HepG2 (cell line): ENCODE data around the gene ONECUT1. TPM values are rescaled to one million over a fixed set of nuclear protein-coding genes. Genes with fewer than 3 reads are reported as not detected.

ENCODE experiments used
- ATAC-seq: fragments of 200-7000 bp; cut with Tn5 transposase; 3 replicates; pipeline ENCODE4 v1.9.1; 2020; ENCODE audit warnings: mild to moderate bottlenecking, moderate library complexity
- BruUV-seq: library from RNA; stranded (reverse); fragments of 400-500 nt; replicated peaks from 2 replicates; lab custom pipeline; 2021; lab: Mats Ljungman, UMichigan
- CTCF ChIA-PET: fragments of 300-600 bp; formaldehyde crosslinking; extraction: SDS; loops from one replicate; lab custom pipeline; 2021; ENCODE audit warnings: low total read pairs, inconsistent platforms, low intra/inter-chr PET ratio; lab: Yijun Ruan, JAX
- POLR2A ChIA-PET: fragments of 350-600 bp; sonication (Branson Sonifier 250); formaldehyde crosslinking; loops from one replicate; lab custom pipeline; 2020; ENCODE audit warnings: antibody characterized with exemption, inconsistent platforms; lab: Yijun Ruan, JAX
- DNase-seq: peaks from one replicate; pipeline ENCODE4 v3.0.0-alpha.2; 2015; ENCODE audit warnings: low spot score
- FAIRE-seq: peaks from 3 replicates; lab custom pipeline; 2011; peaks lifted over from hg19 to GRCh38; lab: Jason Lieb, UNC
- H2AFZ ChIP-seq: one replicate; pipeline ENCODE4 v1.6.1; 2011; ENCODE audit warnings: low read length, inconsistent platforms
- H3K27ac ChIP-seq: fragments of 300-600 bp; 3 replicates; pipeline ENCODE4 v1.8.0; 2011; ENCODE audit warnings: mixed run types, mild to moderate bottlenecking, mixed read lengths, low read length, inconsistent platforms; ENCODE audit not compliant: insufficient read depth; ENCODE audit errors: extremely low read length
- H3K27me3 ChIP-seq, 2 experiments: fragments of 200-600 bp in 1 of 2; 2 replicates in 1 of 2; 3 replicates in 1 of 2; pipeline versions ENCODE4 v1.6.0 to v1.8.0; 2011; ENCODE audit warnings: low read length in 2 of 2, mild to moderate bottlenecking in 2 of 2, moderate library complexity in 2 of 2, inconsistent platforms in 1 of 2; ENCODE audit not compliant: insufficient read depth in 2 of 2, control insufficient read depth in 1 of 2
- H3K36me3 ChIP-seq, 2 experiments: fragments of 200-600 bp in 1 of 2; replicated peaks in 1 of 2; 2 replicates in 1 of 2; 3 replicates in 1 of 2; pipeline versions ENCODE4 v1.5.1 to v1.8.0; 2011; ENCODE audit warnings: low read length in 2 of 2, inconsistent platforms in 1 of 2; ENCODE audit not compliant: insufficient read depth in 2 of 2, control insufficient read depth in 1 of 2
- H3K4me1 ChIP-seq: 2 replicates; pipeline ENCODE4 v1.5.1; 2012; ENCODE audit warnings: low read length, inconsistent platforms; ENCODE audit not compliant: insufficient read depth
- H3K4me2 ChIP-seq: 2 replicates; pipeline ENCODE4 v1.6.0; 2011; ENCODE audit warnings: low read depth, low read length, inconsistent platforms
- H3K4me3 ChIP-seq, 3 experiments: fragments of 200-600 bp in 1 of 3; sonication (generic), shearing (Covaris generic) in 1 of 3; replicated peaks in 1 of 3; 2 replicates each; pipeline ENCODE4 v1.5.1; 2011 to 2016; ENCODE audit warnings: low read length in 3 of 3, inconsistent platforms in 2 of 3, low read depth in 2 of 3, mild to moderate bottlenecking in 2 of 3, control low read depth in 1 of 3, mixed read lengths in 1 of 3; ENCODE audit not compliant: insufficient read depth in 1 of 3
- H3K79me2 ChIP-seq: one replicate; pipeline ENCODE4 v1.6.1; 2011; ENCODE audit warnings: low read length, inconsistent platforms; ENCODE audit not compliant: insufficient read depth
- H3K9ac ChIP-seq: 2 replicates; pipeline ENCODE4 v1.6.0; 2011; ENCODE audit warnings: mild to moderate bottlenecking, low read depth, low read length, inconsistent platforms; ENCODE audit not compliant: insufficient read depth
- H3K9me3 ChIP-seq: 2 replicates; pipeline ENCODE4 v1.5.1; 2012; ENCODE audit warnings: mild to moderate bottlenecking, low read length
- H4K20me1 ChIP-seq: 2 replicates; pipeline ENCODE4 v1.6.0; 2011; ENCODE audit warnings: inconsistent platforms, mild to moderate bottlenecking, low read length, moderate library complexity; ENCODE audit not compliant: insufficient read depth
- FOXJ3 ChIP-seq: sonication (generic); formaldehyde crosslinking; IDR thresholded peaks from 2 replicates; pipeline ENCODE4 v1.4.0; 2020; ENCODE audit warnings: missing genetic modification reagents, mild to moderate bottlenecking, borderline replicate concordance
- HDAC6 ChIP-seq: fragments of 200-600 bp; sonication (generic); IDR thresholded peaks from 2 replicates; pipeline ENCODE4 v1.7.0; 2017; ENCODE audit warnings: mild to moderate bottlenecking, antibody characterized with exemption, low read length, low read depth
- MAFG ChIP-seq: sonication (generic); formaldehyde crosslinking; IDR thresholded peaks from 2 replicates; pipeline ENCODE4 v1.5.1; 2020; ENCODE audit warnings: mild to moderate bottlenecking, missing genetic modification reagents
- MTA3 ChIP-seq: sonication (generic); formaldehyde crosslinking; IDR thresholded peaks from 2 replicates; pipeline ENCODE4 v1.4.0; 2020; ENCODE audit warnings: missing genetic modification reagents
- NCOA5 ChIP-seq: sonication (generic); formaldehyde crosslinking; IDR thresholded peaks from 2 replicates; pipeline ENCODE4 v1.4.0; 2020; ENCODE audit warnings: missing genetic modification reagents
- PCBP1 ChIP-seq: fragments of 200-400 bp; formaldehyde crosslinking; IDR thresholded peaks from 2 replicates; pipeline ENCODE4 v1.6.1; 2017; ENCODE audit warnings: mild to moderate bottlenecking, low read depth, low read length, borderline replicate concordance
- ZBTB21 ChIP-seq: sonication (generic); formaldehyde crosslinking; IDR thresholded peaks from 2 replicates; pipeline ENCODE4 v1.4.0; 2020; ENCODE audit warnings: missing genetic modification reagents
- ZNF205 ChIP-seq: IDR thresholded peaks from 2 replicates; pipeline ENCODE4 v1.6.1; 2018; ENCODE audit warnings: missing biosample characterization, missing genetic modification reagents
- ZNF280B ChIP-seq: sonication (generic); formaldehyde crosslinking; IDR thresholded peaks from 2 replicates; pipeline ENCODE4 v1.5.0; 2020; ENCODE audit warnings: missing genetic modification reagents, mild to moderate bottlenecking, borderline replicate concordance
- ZNF510 ChIP-seq: sonication (generic); formaldehyde crosslinking; IDR thresholded peaks from 2 replicates; pipeline ENCODE4 v1.4.0; 2020; ENCODE audit warnings: low read depth, mild to moderate bottlenecking, missing genetic modification reagents
- ZNF605 ChIP-seq: sonication (generic); formaldehyde crosslinking; IDR thresholded peaks from 2 replicates; pipeline ENCODE4 v1.8.0; 2022; ENCODE audit warnings: mild to moderate bottlenecking, missing genetic modification reagents
- ZNF619 ChIP-seq: sonication (generic); formaldehyde crosslinking; IDR thresholded peaks from 2 replicates; pipeline ENCODE4 v1.4.0; 2020; ENCODE audit warnings: mild to moderate bottlenecking, missing genetic modification reagents
- WGBS: methylation state at CpG from one replicate; pipeline ENCODE4 v1.1.6; 2017; ENCODE audit warnings: low lambda C conversion rate; 5-methylcytosine and 5-hydroxymethylcytosine counted together
- in situ Hi-C: cut with HindIII; loops from 2 replicates; pipeline ENCODE4 v1.10.0; 2017; ENCODE audit warnings: low pct_unique_long_range_greater_than_20kb; ENCODE audit not compliant: extremely low pct_ligation_motif_present
- intact Hi-C: fragments of 100-400 bp; cut with micrococcal nuclease; formaldehyde crosslinking; loops from one replicate; pipeline ENCODE4 v1.10.0; 2022; ENCODE audit not compliant: unreplicated experiment
- polyA plus RNA-seq, 8 experiments: library from polyadenylated mRNA; depleted of rRNA in 3 of 8; stranded (reverse) in 7 of 8; unstranded in 1 of 8; fragments of >200 nt; fragmentation: Illumina TruSeq in 4 of 8; extraction: Trizol in 4 of 8; gene quantifications; 2 replicates each; pipeline versions ENCODE4 v1.2.1 to v1.2.3, GENCODE V29; 2011 to 2016; ENCODE audit warnings: low read depth in 4 of 8, missing spikeins in 1 of 8, mixed read lengths in 1 of 8; ENCODE audit not compliant: insufficient read depth in 1 of 8
- total RNA-seq, 5 experiments: library from RNA; depleted of rRNA; stranded (reverse); fragments of >200 nt; fragmentation: Illumina TruSeq; extraction: Trizol; gene quantifications; 2 replicates each; pipeline ENCODE4 v1.2.3, GENCODE V29; 2016; ENCODE audit warnings: low read depth in 1 of 5
- TF ChIP-seq, protein P1 (sequence below): sonication (generic); formaldehyde crosslinking; IDR thresholded peaks from 2 replicates; pipeline ENCODE4 v1.4.0; 2020; ENCODE audit warnings: missing genetic modification reagents, borderline replicate concordance
- TF ChIP-seq, protein P2 (sequence below): sonication (generic); formaldehyde crosslinking; IDR thresholded peaks from 2 replicates; pipeline ENCODE4 v1.4.0; 2020; ENCODE audit warnings: mild to moderate bottlenecking, low read depth, missing genetic modification reagents

Gene ONECUT1
- total and polyA plus RNA-seq, 2 of the 13 experiments (the other 11 are each of a cell fraction or from before 2014, with no cell fraction given) = 3.5 to 9.1 TPM

DNA sequence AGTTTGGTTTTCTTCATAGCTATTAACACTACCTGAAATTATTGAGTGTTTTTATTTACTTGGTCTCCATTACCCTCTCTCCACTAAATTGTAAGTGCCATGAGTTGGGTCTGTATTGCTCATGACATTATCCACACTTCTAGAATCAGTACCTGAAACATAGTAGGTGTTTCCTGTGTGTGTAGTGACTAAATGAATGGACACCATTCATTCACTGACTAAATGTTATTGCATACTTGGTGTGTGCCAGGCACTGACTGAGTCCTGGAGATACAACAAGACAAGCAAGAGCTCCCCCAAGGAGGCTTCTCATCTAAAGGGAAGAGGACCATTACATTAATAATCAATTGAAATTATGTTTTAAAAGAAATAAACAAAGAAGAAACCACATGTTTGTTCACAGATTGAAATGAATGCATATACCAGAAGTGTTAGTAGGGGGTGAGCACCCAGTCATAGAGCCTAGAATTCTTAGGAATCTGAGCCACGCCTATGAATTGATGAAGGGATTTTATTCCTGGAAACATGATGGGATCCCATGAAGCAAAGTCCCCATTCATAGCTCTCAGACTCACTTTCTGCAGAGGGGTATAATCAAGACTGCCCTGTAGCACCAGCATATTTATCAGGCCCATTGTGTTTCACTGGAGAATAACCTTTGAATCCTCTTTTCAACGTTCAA lies 79.3 kb downstream of the ONECUT1 start:
- Histone ChIP-seq H3K4me3 (no peak overlapping the region), H3K4me2 (no peak overlapping the region), H4K20me1 (no peaks in the 10 kb centered on the region), H3K36me3 (no peaks in the 10 kb centered on the region)
- ChIA-PET CTCF (no interaction called here), POLR2A (no interaction called here)
- in situ Hi-C loops = no loop called here
- TF ChIP-seq, protein P1, sequence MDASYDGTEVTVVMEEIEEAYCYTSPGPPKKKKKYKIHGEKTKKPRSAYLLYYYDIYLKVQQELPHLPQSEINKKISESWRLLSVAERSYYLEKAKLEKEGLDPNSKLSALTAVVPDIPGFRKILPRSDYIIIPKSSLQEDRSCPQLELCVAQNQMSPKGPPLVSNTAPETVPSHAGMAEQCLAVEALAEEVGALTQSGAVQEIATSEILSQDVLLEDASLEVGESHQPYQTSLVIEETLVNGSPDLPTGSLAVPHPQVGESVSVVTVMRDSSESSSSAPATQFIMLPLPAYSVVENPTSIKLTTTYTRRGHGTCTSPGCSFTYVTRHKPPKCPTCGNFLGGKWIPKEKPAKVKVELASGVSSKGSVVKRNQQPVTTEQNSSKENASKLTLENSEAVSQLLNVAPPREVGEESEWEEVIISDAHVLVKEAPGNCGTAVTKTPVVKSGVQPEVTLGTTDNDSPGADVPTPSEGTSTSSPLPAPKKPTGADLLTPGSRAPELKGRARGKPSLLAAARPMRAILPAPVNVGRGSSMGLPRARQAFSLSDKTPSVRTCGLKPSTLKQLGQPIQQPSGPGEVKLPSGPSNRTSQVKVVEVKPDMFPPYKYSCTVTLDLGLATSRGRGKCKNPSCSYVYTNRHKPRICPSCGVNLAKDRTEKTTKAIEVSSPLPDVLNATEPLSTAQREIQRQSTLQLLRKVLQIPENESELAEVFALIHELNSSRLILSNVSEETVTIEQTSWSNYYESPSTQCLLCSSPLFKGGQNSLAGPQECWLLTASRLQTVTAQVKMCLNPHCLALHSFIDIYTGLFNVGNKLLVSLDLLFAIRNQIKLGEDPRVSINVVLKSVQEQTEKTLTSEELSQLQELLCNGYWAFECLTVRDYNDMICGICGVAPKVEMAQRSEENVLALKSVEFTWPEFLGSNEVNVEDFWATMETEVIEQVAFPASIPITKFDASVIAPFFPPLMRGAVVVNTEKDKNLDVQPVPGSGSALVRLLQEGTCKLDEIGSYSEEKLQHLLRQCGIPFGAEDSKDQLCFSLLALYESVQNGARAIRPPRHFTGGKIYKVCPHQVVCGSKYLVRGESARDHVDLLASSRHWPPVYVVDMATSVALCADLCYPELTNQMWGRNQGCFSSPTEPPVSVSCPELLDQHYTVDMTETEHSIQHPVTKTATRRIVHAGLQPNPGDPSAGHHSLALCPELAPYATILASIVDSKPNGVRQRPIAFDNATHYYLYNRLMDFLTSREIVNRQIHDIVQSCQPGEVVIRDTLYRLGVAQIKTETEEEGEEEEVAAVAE = no peak
- no peak for TF ChIP-seq ZNF605 (CRISPR knock-in tag)
- no peak for TF ChIP-seq FOXJ3 (CRISPR knock-in tag)
- TF ChIP-seq, protein P2, sequence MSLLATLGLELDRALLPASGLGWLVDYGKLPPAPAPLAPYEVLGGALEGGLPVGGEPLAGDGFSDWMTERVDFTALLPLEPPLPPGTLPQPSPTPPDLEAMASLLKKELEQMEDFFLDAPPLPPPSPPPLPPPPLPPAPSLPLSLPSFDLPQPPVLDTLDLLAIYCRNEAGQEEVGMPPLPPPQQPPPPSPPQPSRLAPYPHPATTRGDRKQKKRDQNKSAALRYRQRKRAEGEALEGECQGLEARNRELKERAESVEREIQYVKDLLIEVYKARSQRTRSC = no peak
- no peak for TF ChIP-seq ZNF510 (CRISPR knock-in tag)
- TF ChIP-seq ZNF205 (CRISPR knock-in tag) = no peak
- no peak for TF ChIP-seq ZBTB21 (CRISPR knock-in tag)
- no peak for TF ChIP-seq MTA3 (CRISPR knock-in tag)
- no peak for TF ChIP-seq PCBP1
- no peak for TF ChIP-seq MAFG
- no peak for TF ChIP-seq HDAC6
- no peak for TF ChIP-seq NCOA5 (CRISPR knock-in tag)
- TF ChIP-seq ZNF280B (CRISPR knock-in tag) = no peak
- TF ChIP-seq ZNF619 = no peak
- TF ChIP-seq, all 625 proteins: peak for 0
- Histone ChIP-seq H3K4me1 (peaks cover 27% of the 10 kb centered on the region), H3K79me2 (no peaks in the 10 kb centered on the region), H3K9me3 (no peaks in the 10 kb centered on the region), H3K27ac (no peak overlapping the region), H2AFZ (no peak overlapping the region), H3K27me3 (no peaks in the 10 kb centered on the region), H3K9ac (no peak overlapping the region)
- intact Hi-C loops = no loop called here
- DNase-seq (no peak), FAIRE-seq (no peak), ATAC-seq (no peak)
- 42% methylated on average over 2 of the region's 2 CpGs for WGBS
- no TSS peak for BruUV-seq
